Measurements from ENCODE around the gene GPX7. TPM values are rescaled to one million over a fixed set of nuclear protein-coding genes. Genes with fewer than 3 reads are reported as not detected.

GPX7 gene
- total RNA-seq: 96.0 TPM

- Histone ChIP-seq H3K27me3 (ENCODE audit: control insufficient read depth in 3 of 3, insufficient read depth in 3 of 3, low read length in 3 of 3) (no peaks in the 10 kb centered on the region), H3K9me3 (ENCODE audit: control insufficient read depth in 3 of 3, low read length in 3 of 3) (no peaks in the 10 kb centered on the region), H3K9ac (ENCODE audit: low read depth in 1 of 3, low read length in 3 of 3) (peak within 1 kb of the TSS; percentile 79 to 88 (median 85)), H3K4me1 (ENCODE audit: control insufficient read depth in 3 of 3, insufficient read depth in 3 of 3, low read length in 3 of 3) (peaks cover 41 to 53% (median 48%) of the 10 kb centered on the region in 3 donors), H3K27ac (ENCODE audit: low read depth, low read length) (peak within 1 kb of the TSS; percentile 79), H3K36me3 (ENCODE audit: control insufficient read depth in 3 of 3, insufficient read depth in 3 of 3, low read length in 3 of 3) (peaks cover 2 to 13% (median 7%) of the 10 kb centered on the region in 3 donors), H3K4me3 (ENCODE audit: low read length in 3 of 3) (peak within 1 kb of the TSS; percentile 73 to 79 (median 75))
Observed at GRCh38 chr1:52601991-52602855, at the start of gene GPX7. GPX7 (plus strand) TSS chr1:52602371; CDS start chr1:52602410, 39 bp downstream.

- Histone ChIP-seq H3K9ac (ENCODE audit: low read depth in 1 of 3, low read length in 3 of 3) (peak within 1 kb of the TSS; percentile 93 to 97 (median 95)), H3K4me3 (ENCODE audit: low read length in 3 of 3) (peak within 1 kb of the TSS; percentile 85 to 90 (median 90)), H3K27ac (ENCODE audit: low read depth, low read length) (peak within 1 kb of the TSS; percentile 94), H3K9me3 (ENCODE audit: control insufficient read depth in 3 of 3, low read length in 3 of 3) (no peaks in the 10 kb centered on the region), H3K27me3 (ENCODE audit: control insufficient read depth in 3 of 3, insufficient read depth in 3 of 3, low read length in 3 of 3) (no peaks in the 10 kb centered on the region), H3K4me1 (ENCODE audit: control insufficient read depth in 3 of 3, insufficient read depth in 3 of 3, low read length in 3 of 3) (peaks cover 3 to 23% (median 12%) of the 10 kb centered on the region in 3 donors), H3K36me3 (ENCODE audit: control insufficient read depth in 3 of 3, insufficient read depth in 3 of 3, low read length in 3 of 3) (no peaks in the 10 kb centered on the region)
Observed at GRCh38 chr1:52552505-52553361, 49.4 kb upstream of the GPX7 start, which contains the start of gene TUT4. TUT4 (minus strand) TSS chr1:52553092; CDS start chr1:52526280, 26,812 bp downstream.

GRCh38 chr1:52553362-52554266 is 48.6 kb upstream of the GPX7 start:
- H3K9me3 ChIP-seq (ENCODE audit: control insufficient read depth in 3 of 3, low read length in 3 of 3): no peaks in the 10 kb centered on the region
- peak overlapping the region; percentile 94 for H3K27ac ChIP-seq (ENCODE audit: low read depth, low read length)
- peak overlapping the region; percentile 81 to 88 (median 82) for H3K9ac ChIP-seq (ENCODE audit: low read depth in 1 of 3, low read length in 3 of 3)
- H3K4me1 ChIP-seq (ENCODE audit: control insufficient read depth in 3 of 3, insufficient read depth in 3 of 3, low read length in 3 of 3): peaks cover 3 to 23% (median 9%) of the 10 kb centered on the region in 3 donors
- H3K27me3 ChIP-seq (ENCODE audit: control insufficient read depth in 3 of 3, insufficient read depth in 3 of 3, low read length in 3 of 3): no peaks in the 10 kb centered on the region
- peak overlapping the region; percentile 74 to 90 (median 85) for H3K4me3 ChIP-seq (ENCODE audit: low read length in 3 of 3)
- H3K36me3 ChIP-seq (ENCODE audit: control insufficient read depth in 3 of 3, insufficient read depth in 3 of 3, low read length in 3 of 3): no peaks in the 10 kb centered on the region

- no peak overlapping the region for H3K27ac ChIP-seq (ENCODE audit: low read depth, low read length)
- peak overlapping the region in 1 of 3 donors; percentile 85 for H3K4me3 ChIP-seq (ENCODE audit: low read length in 3 of 3)
- H3K36me3 ChIP-seq (ENCODE audit: control insufficient read depth in 3 of 3, insufficient read depth in 3 of 3, low read length in 3 of 3): no peaks in the 10 kb centered on the region
- peaks cover 3 to 23% (median 9%) of the 10 kb centered on the region in 3 donors for H3K4me1 ChIP-seq (ENCODE audit: control insufficient read depth in 3 of 3, insufficient read depth in 3 of 3, low read length in 3 of 3)
- H3K9ac ChIP-seq (ENCODE audit: low read depth in 1 of 3, low read length in 3 of 3): peak overlapping the region; percentile 81 to 88 (median 82)
- no peaks in the 10 kb centered on the region for H3K27me3 ChIP-seq (ENCODE audit: control insufficient read depth in 3 of 3, insufficient read depth in 3 of 3, low read length in 3 of 3)
- no peaks in the 10 kb centered on the region for H3K9me3 ChIP-seq (ENCODE audit: control insufficient read depth in 3 of 3, low read length in 3 of 3)
Observed at GRCh38 chr1:52554267-52554640, 47.9 kb upstream of the GPX7 start.

- Histone ChIP-seq H3K9me3 (ENCODE audit: control insufficient read depth in 3 of 3, low read length in 3 of 3) (no peaks in the 10 kb centered on the region), H3K4me1 (ENCODE audit: control insufficient read depth in 3 of 3, insufficient read depth in 3 of 3, low read length in 3 of 3) (peaks cover 3 to 23% (median 9%) of the 10 kb centered on the region in 3 donors), H3K36me3 (ENCODE audit: control insufficient read depth in 3 of 3, insufficient read depth in 3 of 3, low read length in 3 of 3) (no peaks in the 10 kb centered on the region), H3K9ac (ENCODE audit: low read depth in 1 of 3, low read length in 3 of 3) (no peak overlapping the region), H3K27me3 (ENCODE audit: control insufficient read depth in 3 of 3, insufficient read depth in 3 of 3, low read length in 3 of 3) (no peaks in the 10 kb centered on the region), H3K27ac (ENCODE audit: low read depth, low read length) (no peak overlapping the region), H3K4me3 (ENCODE audit: low read length in 3 of 3) (no peak overlapping the region)
Observed at GRCh38 chr1:52554756-52555155, 47.4 kb upstream of the GPX7 start.

- H3K9me3 ChIP-seq (ENCODE audit: control insufficient read depth in 3 of 3, low read length in 3 of 3): no peaks in the 10 kb centered on the region
- no peak overlapping the region for H3K27ac ChIP-seq (ENCODE audit: low read depth, low read length)
- no peaks in the 10 kb centered on the region for H3K36me3 ChIP-seq (ENCODE audit: control insufficient read depth in 3 of 3, insufficient read depth in 3 of 3, low read length in 3 of 3)
- H3K27me3 ChIP-seq (ENCODE audit: control insufficient read depth in 3 of 3, insufficient read depth in 3 of 3, low read length in 3 of 3): no peaks in the 10 kb centered on the region
- no peak overlapping the region for H3K4me3 ChIP-seq (ENCODE audit: low read length in 3 of 3)
- no peak overlapping the region for H3K9ac ChIP-seq (ENCODE audit: low read depth in 1 of 3, low read length in 3 of 3)
- peaks cover 0 to 11% (median 4%) of the 10 kb centered on the region in 3 donors for H3K4me1 ChIP-seq (ENCODE audit: control insufficient read depth in 3 of 3, insufficient read depth in 3 of 3, low read length in 3 of 3)
Observed at GRCh38 chr1:52556641-52557360, 45.4 kb upstream of the GPX7 start.

- H3K27me3 ChIP-seq (ENCODE audit: control insufficient read depth in 3 of 3, insufficient read depth in 3 of 3, low read length in 3 of 3): no peaks in the 10 kb centered on the region
- H3K9ac ChIP-seq (ENCODE audit: low read depth in 1 of 3, low read length in 3 of 3): no peak overlapping the region
- H3K27ac ChIP-seq (ENCODE audit: low read depth, low read length): no peak overlapping the region
- H3K36me3 ChIP-seq (ENCODE audit: control insufficient read depth in 3 of 3, insufficient read depth in 3 of 3, low read length in 3 of 3): no peaks in the 10 kb centered on the region
- H3K4me1 ChIP-seq (ENCODE audit: control insufficient read depth in 3 of 3, insufficient read depth in 3 of 3, low read length in 3 of 3): peaks cover 0 to 4% (median 0%) of the 10 kb centered on the region in 3 donors
- H3K9me3 ChIP-seq (ENCODE audit: control insufficient read depth in 3 of 3, low read length in 3 of 3): no peaks in the 10 kb centered on the region
- no peak overlapping the region for H3K4me3 ChIP-seq (ENCODE audit: low read length in 3 of 3)
Observed at GRCh38 chr1:52558941-52559340, 43.2 kb upstream of the GPX7 start.

GRCh38 chr1:52559875-52560274 is 42.3 kb upstream of the GPX7 start:
- H3K4me3 ChIP-seq (ENCODE audit: low read length in 3 of 3): no peak overlapping the region
- H3K9me3 ChIP-seq (ENCODE audit: control insufficient read depth in 3 of 3, low read length in 3 of 3): no peaks in the 10 kb centered on the region
- H3K27ac ChIP-seq (ENCODE audit: low read depth, low read length): no peak overlapping the region
- H3K27me3 ChIP-seq (ENCODE audit: control insufficient read depth in 3 of 3, insufficient read depth in 3 of 3, low read length in 3 of 3): no peaks in the 10 kb centered on the region
- H3K36me3 ChIP-seq (ENCODE audit: control insufficient read depth in 3 of 3, insufficient read depth in 3 of 3, low read length in 3 of 3): no peaks in the 10 kb centered on the region
- H3K4me1 ChIP-seq (ENCODE audit: control insufficient read depth in 3 of 3, insufficient read depth in 3 of 3, low read length in 3 of 3): no peaks in the 10 kb centered on the region
- H3K9ac ChIP-seq (ENCODE audit: low read depth in 1 of 3, low read length in 3 of 3): no peak overlapping the region

- Histone ChIP-seq H3K27me3 (ENCODE audit: control insufficient read depth in 3 of 3, insufficient read depth in 3 of 3, low read length in 3 of 3) (no peaks in the 10 kb centered on the region), H3K36me3 (ENCODE audit: control insufficient read depth in 3 of 3, insufficient read depth in 3 of 3, low read length in 3 of 3) (no peaks in the 10 kb centered on the region), H3K9me3 (ENCODE audit: control insufficient read depth in 3 of 3, low read length in 3 of 3) (no peaks in the 10 kb centered on the region), H3K9ac (ENCODE audit: low read depth in 1 of 3, low read length in 3 of 3) (no peak overlapping the region), H3K27ac (ENCODE audit: low read depth, low read length) (no peak overlapping the region), H3K4me1 (ENCODE audit: control insufficient read depth in 3 of 3, insufficient read depth in 3 of 3, low read length in 3 of 3) (no peaks in the 10 kb centered on the region), H3K4me3 (ENCODE audit: low read length in 3 of 3) (no peak overlapping the region)
Observed at GRCh38 chr1:52562766-52563165, 39.4 kb upstream of the GPX7 start.
